HepG2 (cell line): ENCODE measurements around the gene ASCL3. TPM values are rescaled to one million over a fixed set of nuclear protein-coding genes. Genes with fewer than 3 reads are reported as not detected.

Source experiments
- BCL6 ChIP-seq: IDR thresholded peaks from 2 replicates; pipeline ENCODE4 v1.6.1; 2016; ENCODE audit warnings: missing genetic modification reagents, missing compliant biosample characterization
- CREM ChIP-seq, 2 experiments: sonication (generic) in 1 of 2; formaldehyde crosslinking in 1 of 2; IDR thresholded peaks; 2 replicates each; pipeline versions ENCODE4 v1.4.0 to v1.6.1; 2016 to 2020; ENCODE audit warnings: antibody characterized with exemption in 1 of 2, mild to moderate bottlenecking in 1 of 2, missing genetic modification reagents in 1 of 2
- GATAD2A ChIP-seq: IDR thresholded peaks from 2 replicates; pipeline ENCODE4 v1.6.1; 2016
- KAT7 ChIP-seq: IDR thresholded peaks from 2 replicates; pipeline ENCODE4 v1.6.1; 2018; ENCODE audit warnings: borderline replicate concordance, missing compliant biosample characterization
- KLF16 ChIP-seq, 2 experiments: sonication (generic) in 1 of 2; formaldehyde crosslinking in 1 of 2; IDR thresholded peaks; 2 replicates each; pipeline versions ENCODE4 v1.6.1 to v1.8.0; 2016 to 2023; ENCODE audit warnings: missing genetic modification reagents in 2 of 2, missing compliant biosample characterization in 1 of 2
- MTF2 ChIP-seq: sonication (generic); formaldehyde crosslinking; IDR thresholded peaks from 2 replicates; pipeline ENCODE4 v1.5.0; 2020; ENCODE audit warnings: missing genetic modification reagents, borderline replicate concordance
- NAIF1 ChIP-seq: sonication (generic); formaldehyde crosslinking; IDR thresholded peaks from 2 replicates; pipeline ENCODE4 v1.5.0; 2020; ENCODE audit warnings: mild to moderate bottlenecking, missing genetic modification reagents, borderline replicate concordance
- NFATC3 ChIP-seq: sonication (generic); formaldehyde crosslinking; IDR thresholded peaks from 2 replicates; pipeline ENCODE4 v1.5.1; 2020; ENCODE audit warnings: mild to moderate bottlenecking, missing genetic modification reagents
- NONO ChIP-seq, 2 experiments: fragments of 450-650 bp in 1 of 2; sonication (generic) in 1 of 2; formaldehyde crosslinking in 1 of 2; IDR thresholded peaks in 1 of 2; conservative IDR thresholded peaks in 1 of 2; 2 replicates each; pipeline versions ENCODE4 v1.6.1 to v1.8.0; 2017 to 2022; ENCODE audit warnings: mild to moderate bottlenecking in 1 of 2, missing genetic modification reagents in 1 of 2, moderate library complexity in 1 of 2
- RORA ChIP-seq: sonication (generic); formaldehyde crosslinking; IDR thresholded peaks from 2 replicates; pipeline ENCODE4 v1.5.0; 2020; ENCODE audit warnings: mild to moderate bottlenecking, missing genetic modification reagents, moderate library complexity
- SRSF1 ChIP-seq: fragments of 200-400 bp; formaldehyde crosslinking; optimal IDR thresholded peaks from 2 replicates; pipeline ENCODE3; 2017; ENCODE audit warnings: mild to moderate bottlenecking, low read depth, low read length, moderate library complexity
- ZC3H4 ChIP-seq: sonication (generic); formaldehyde crosslinking; IDR thresholded peaks from 2 replicates; pipeline ENCODE4 v1.4.0; 2020; ENCODE audit warnings: missing genetic modification reagents, borderline replicate concordance
- ZNF143 ChIP-seq: sonication (generic); formaldehyde crosslinking; IDR thresholded peaks from 2 replicates; pipeline ENCODE4 v1.4.0; 2020; ENCODE audit warnings: missing genetic modification reagents
- ZNF232 ChIP-seq: sonication (generic); formaldehyde crosslinking; IDR thresholded peaks from 2 replicates; pipeline ENCODE4 v1.4.0; 2020; ENCODE audit warnings: missing genetic modification reagents, borderline replicate concordance
- ZNF431 ChIP-seq: sonication (generic); formaldehyde crosslinking; IDR thresholded peaks from 2 replicates; pipeline ENCODE4 v1.9.0; 2022; ENCODE audit warnings: missing genetic modification reagents, low read depth, mild to moderate bottlenecking, borderline replicate concordance
- ZNF572 ChIP-seq: sonication (generic); formaldehyde crosslinking; IDR thresholded peaks from 2 replicates; pipeline ENCODE4 v1.5.1; 2020; ENCODE audit warnings: mild to moderate bottlenecking, missing genetic modification reagents
- ZNF605 ChIP-seq: sonication (generic); formaldehyde crosslinking; IDR thresholded peaks from 2 replicates; pipeline ENCODE4 v1.8.0; 2022; ENCODE audit warnings: mild to moderate bottlenecking, missing genetic modification reagents
- ZNF761 ChIP-seq: sonication (generic); formaldehyde crosslinking; conservative IDR thresholded peaks from 2 replicates; pipeline ENCODE4 v1.4.0; 2020; ENCODE audit warnings: mild to moderate bottlenecking, missing genetic modification reagents
- ZNF766 ChIP-seq: sonication (generic); formaldehyde crosslinking; IDR thresholded peaks from 2 replicates; pipeline ENCODE4 v1.5.0; 2020; ENCODE audit warnings: missing genetic modification reagents, borderline replicate concordance
- ZNF816 ChIP-seq: sonication (generic); formaldehyde crosslinking; IDR thresholded peaks from 2 replicates; pipeline ENCODE4 v1.8.0; 2022; ENCODE audit warnings: missing genetic modification reagents, mild to moderate bottlenecking, borderline replicate concordance
- polyA plus RNA-seq, 8 experiments: library from polyadenylated mRNA; depleted of rRNA in 3 of 8; stranded (reverse) in 7 of 8; unstranded in 1 of 8; fragments of >200 nt; fragmentation: Illumina TruSeq in 4 of 8; extraction: Trizol in 4 of 8; gene quantifications; 2 replicates each; pipeline versions ENCODE4 v1.2.1 to v1.2.3, GENCODE V29; 2011 to 2016; ENCODE audit warnings: low read depth in 4 of 8, missing spikeins in 1 of 8, mixed read lengths in 1 of 8; ENCODE audit not compliant: insufficient read depth in 1 of 8
- total RNA-seq, 5 experiments: library from RNA; depleted of rRNA; stranded (reverse); fragments of >200 nt; fragmentation: Illumina TruSeq; extraction: Trizol; gene quantifications; 2 replicates each; pipeline ENCODE4 v1.2.3, GENCODE V29; 2016; ENCODE audit warnings: low read depth in 1 of 5
- TF ChIP-seq, protein P1 (sequence below): sonication (generic); formaldehyde crosslinking; IDR thresholded peaks from 2 replicates; pipeline ENCODE4 v1.8.1; 2023; ENCODE audit warnings: missing genetic modification reagents, mild to moderate bottlenecking, borderline replicate concordance
- TF ChIP-seq, protein P2 (sequence below): sonication (generic); formaldehyde crosslinking; conservative IDR thresholded peaks from 2 replicates; pipeline ENCODE4 v1.8.0; 2022; ENCODE audit warnings: low read depth, missing genetic modification reagents
- TF ChIP-seq, protein P3 (sequence below): IDR thresholded peaks from 2 replicates; pipeline ENCODE4 v1.6.1; 2018; ENCODE audit warnings: missing genetic modification reagents
- TF ChIP-seq, protein P4 (sequence below): IDR thresholded peaks from 2 replicates; pipeline ENCODE4 v1.6.1; 2016; ENCODE audit warnings: mild to moderate bottlenecking

The ASCL3 gene
- total and polyA plus RNA-seq, 2 of the 13 experiments (the other 11 are each of a cell fraction or from before 2014, with no cell fraction given) = not detected

DNA sequence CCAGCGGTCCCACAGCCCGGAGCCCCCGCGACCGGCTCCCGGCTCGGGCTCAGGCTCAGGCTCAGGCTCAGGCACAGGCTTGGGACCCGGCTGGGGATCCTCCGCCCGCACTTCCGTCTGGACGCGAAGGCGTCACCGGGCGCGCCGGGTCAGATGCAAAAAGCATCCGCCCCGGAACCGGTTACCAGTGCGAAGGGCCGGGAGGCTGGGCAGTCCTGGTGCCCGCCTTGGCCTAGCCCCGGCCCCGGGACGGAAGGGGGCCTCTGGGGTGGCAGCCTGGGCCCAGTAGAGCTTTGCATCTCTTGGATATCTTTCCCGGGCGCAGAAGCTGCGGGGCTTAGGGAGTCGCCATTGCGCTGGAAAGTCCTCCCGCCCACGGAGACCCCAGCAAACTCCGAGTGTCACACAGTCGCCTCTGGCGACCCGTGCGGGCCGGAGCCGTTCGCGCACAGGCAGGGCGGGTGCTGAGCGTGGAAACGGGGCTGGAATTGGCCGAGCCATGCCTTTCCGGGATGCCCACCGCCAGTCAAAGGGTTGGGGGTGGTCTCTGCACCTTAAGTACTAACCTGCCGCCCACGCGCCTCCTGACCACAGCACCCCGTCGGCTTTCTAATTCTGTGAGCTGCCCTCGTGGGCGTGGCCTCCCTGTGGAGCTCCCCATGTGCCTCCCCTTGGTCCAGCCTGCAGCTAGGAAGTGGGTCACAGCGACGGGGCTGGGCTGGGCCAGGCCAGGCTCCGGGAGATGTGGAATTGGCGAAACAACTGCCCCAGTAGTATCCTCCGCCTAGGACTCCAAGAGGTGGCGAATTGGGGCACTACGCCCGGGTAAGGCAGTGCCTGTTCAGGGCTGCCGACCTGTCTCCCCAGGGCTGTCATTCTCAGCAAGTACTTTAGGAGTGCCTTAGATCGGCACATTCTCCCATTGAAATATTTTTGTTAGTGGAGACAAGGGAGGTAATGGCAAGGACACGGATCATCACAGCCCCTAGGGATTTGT lies 21.8 kb upstream of the ASCL3 start, which contains the start of gene TMEM9B (continued):
- 0 out of 2 replicates have a peak, but pooled peaks have one; percentile 58 for TF ChIP-seq NAIF1 (CRISPR knock-in tag)
- no peak for TF ChIP-seq ZNF761 (CRISPR knock-in tag)
- peak; percentile 61; the same call in 1 of the 2 replicates for TF ChIP-seq KAT7 (CRISPR knock-in tag)
- TF ChIP-seq, protein P1, sequence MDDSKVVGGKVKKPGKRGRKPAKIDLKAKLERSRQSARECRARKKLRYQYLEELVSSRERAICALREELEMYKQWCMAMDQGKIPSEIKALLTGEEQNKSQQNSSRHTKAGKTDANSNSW (CRISPR knock-in tag) = 0 out of 2 replicates have a peak, but pooled peaks have one; percentile 62
- no peak for TF ChIP-seq ZC3H4 (CRISPR knock-in tag)
- 0 out of 2 replicates have a peak, but pooled peaks have one; percentile 34 for TF ChIP-seq ZNF143
- TF ChIP-seq ZNF572 (CRISPR knock-in tag) = no peak
- peak; percentile 85 for TF ChIP-seq ZNF232 (CRISPR knock-in tag)
- peak; percentile 87; the same call in 1 of the 2 replicates for TF ChIP-seq ZNF816 (CRISPR knock-in tag)
- peak; percentile 64 for TF ChIP-seq ZNF766 (CRISPR knock-in tag)
- TF ChIP-seq NFATC3 (CRISPR knock-in tag) = no peak; the same call in 1 of the 2 replicates
- TF ChIP-seq, protein P2, sequence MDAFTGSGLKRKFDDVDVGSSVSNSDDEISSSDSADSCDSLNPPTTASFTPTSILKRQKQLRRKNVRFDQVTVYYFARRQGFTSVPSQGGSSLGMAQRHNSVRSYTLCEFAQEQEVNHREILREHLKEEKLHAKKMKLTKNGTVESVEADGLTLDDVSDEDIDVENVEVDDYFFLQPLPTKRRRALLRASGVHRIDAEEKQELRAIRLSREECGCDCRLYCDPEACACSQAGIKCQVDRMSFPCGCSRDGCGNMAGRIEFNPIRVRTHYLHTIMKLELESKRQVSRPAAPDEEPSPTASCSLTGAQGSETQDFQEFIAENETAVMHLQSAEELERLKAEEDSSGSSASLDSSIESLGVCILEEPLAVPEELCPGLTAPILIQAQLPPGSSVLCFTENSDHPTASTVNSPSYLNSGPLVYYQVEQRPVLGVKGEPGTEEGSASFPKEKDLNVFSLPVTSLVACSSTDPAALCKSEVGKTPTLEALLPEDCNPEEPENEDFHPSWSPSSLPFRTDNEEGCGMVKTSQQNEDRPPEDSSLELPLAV (CRISPR knock-in tag) = no peak
- TF ChIP-seq ZNF605 (CRISPR knock-in tag) = 0 out of 2 replicates have a peak, but pooled peaks have one; percentile 63
- TF ChIP-seq MTF2 (CRISPR knock-in tag) = peak; percentile 92; the same call in 1 of the 2 replicates
- TF ChIP-seq, protein P3, sequence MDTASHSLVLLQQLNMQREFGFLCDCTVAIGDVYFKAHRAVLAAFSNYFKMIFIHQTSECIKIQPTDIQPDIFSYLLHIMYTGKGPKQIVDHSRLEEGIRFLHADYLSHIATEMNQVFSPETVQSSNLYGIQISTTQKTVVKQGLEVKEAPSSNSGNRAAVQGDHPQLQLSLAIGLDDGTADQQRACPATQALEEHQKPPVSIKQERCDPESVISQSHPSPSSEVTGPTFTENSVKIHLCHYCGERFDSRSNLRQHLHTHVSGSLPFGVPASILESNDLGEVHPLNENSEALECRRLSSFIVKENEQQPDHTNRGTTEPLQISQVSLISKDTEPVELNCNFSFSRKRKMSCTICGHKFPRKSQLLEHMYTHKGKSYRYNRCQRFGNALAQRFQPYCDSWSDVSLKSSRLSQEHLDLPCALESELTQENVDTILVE (CRISPR knock-in tag) = peak; percentile 78
- peak; percentile 91 for TF ChIP-seq CREM (IDR thresholded peaks at IDR 0.05)
- TF ChIP-seq CREM (CRISPR knock-in tag; IDR thresholded peaks at IDR 0.05) = peak; percentile 21; the same call in 1 of the 2 replicates
- TF ChIP-seq KLF16 (CRISPR knock-in tag; IDR thresholded peaks at IDR 0.05) = 0 out of 4 replicates have a peak, but pooled peaks of 1 of the 2 experiments have one; percentile 69
- no peak for TF ChIP-seq BCL6 (CRISPR knock-in tag)
- TF ChIP-seq SRSF1 = peak; percentile 91
- TF ChIP-seq, protein P4, sequence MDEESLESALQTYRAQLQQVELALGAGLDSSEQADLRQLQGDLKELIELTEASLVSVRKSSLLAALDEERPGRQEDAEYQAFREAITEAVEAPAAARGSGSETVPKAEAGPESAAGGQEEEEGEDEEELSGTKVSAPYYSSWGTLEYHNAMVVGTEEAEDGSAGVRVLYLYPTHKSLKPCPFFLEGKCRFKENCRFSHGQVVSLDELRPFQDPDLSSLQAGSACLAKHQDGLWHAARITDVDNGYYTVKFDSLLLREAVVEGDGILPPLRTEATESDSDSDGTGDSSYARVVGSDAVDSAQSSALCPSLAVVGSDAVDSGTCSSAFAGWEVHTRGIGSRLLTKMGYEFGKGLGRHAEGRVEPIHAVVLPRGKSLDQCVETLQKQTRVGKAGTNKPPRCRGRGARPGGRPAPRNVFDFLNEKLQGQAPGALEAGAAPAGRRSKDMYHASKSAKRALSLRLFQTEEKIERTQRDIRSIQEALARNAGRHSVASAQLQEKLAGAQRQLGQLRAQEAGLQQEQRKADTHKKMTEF = peak; percentile 94
- no peak for TF ChIP-seq ZNF431 (CRISPR knock-in tag)
- no peak; the same call in 1 of the 2 replicates for TF ChIP-seq RORA
- peak; percentile 3; the same call in 1 of the 2 replicates for TF ChIP-seq GATAD2A (CRISPR knock-in tag)
- no peak for TF ChIP-seq NONO (IDR thresholded peaks at IDR 0.05)
- no peak; the same call in 1 of the 2 replicates for TF ChIP-seq NONO (CRISPR knock-in tag; conservative IDR thresholded peaks at IDR 0.05)
